ENCODE results near the gene JAM3.

The JAM3 gene

GRCh38 chr11:134050541-134051383 is 18.1 kb upstream of the JAM3 start:
- ChIA-PET POLR2A (interaction anchor here (1.0 kb wide), 2 partner anchors 18 to 174 kb away, joined by 3 to 5 read pairs; partner anchors contain the start of genes JAM3 and VPS26B), CTCF (interaction anchor here (0.6 to 2.1 kb wide), 10 partner anchors 10 to 144 kb away, joined by 3 to 16 read pairs (median 4); no protein-coding TSS in a partner anchor)
- peak; percentile 87 for DNase-seq (ENCODE audit: extremely low spot score)
- TF ChIP-seq ARNT (IDR thresholded peaks at IDR 0.05) (no peak; the same call in 1 of the 2 replicates), FOXM1 (IDR thresholded peaks at IDR 0.05; ENCODE audit: borderline replicate concordance) (0 out of 2 replicates have a peak, but pooled peaks have one; percentile 12), PKNOX1 (IDR thresholded peaks at IDR 0.05) (no peak)

- POLR2A ChIA-PET, result no interaction called here
- TF ChIP-seq SUZ12 (IDR thresholded peaks at IDR 0.05), result no peak
- no peak for TF ChIP-seq LEF1 (IDR thresholded peaks at IDR 0.05; ENCODE audit: borderline replicate concordance)
- no peak for TF ChIP-seq L3MBTL2 (conservative IDR thresholded peaks at IDR 0.05)
- no peak for TF ChIP-seq SP1 (IDR thresholded peaks at IDR 0.05)
- no peak for TF ChIP-seq CTBP1 (IDR thresholded peaks at IDR 0.05; ENCODE audit: borderline replicate concordance)
- no peak for TF ChIP-seq FOXK2 (IDR thresholded peaks at IDR 0.05)
- no peak for TF ChIP-seq ARNT (IDR thresholded peaks at IDR 0.05)
- no peak for TF ChIP-seq PKNOX1 (IDR thresholded peaks at IDR 0.05)
- TF ChIP-seq ZNF384 (IDR thresholded peaks at IDR 0.05), result no peak
- no peak for TF ChIP-seq ELF4 (IDR thresholded peaks at IDR 0.05)
- no peak for TF ChIP-seq FOXA1 (IDR thresholded peaks at IDR 0.05)
- TF ChIP-seq NFRKB (IDR thresholded peaks at IDR 0.05), result no peak
- TF ChIP-seq HDGF (IDR thresholded peaks at IDR 0.05; ENCODE audit: borderline replicate concordance), result no peak
- no peak for TF ChIP-seq FOXM1 (IDR thresholded peaks at IDR 0.05; ENCODE audit: borderline replicate concordance)
- no peak for TF ChIP-seq BHLHE40 (IDR thresholded peaks at IDR 0.05; ENCODE audit: borderline replicate concordance)
- CTCF ChIA-PET, result no interaction called here
- no peak for DNase-seq (ENCODE audit: extremely low spot score)
These were observed 16.4 kb upstream of the JAM3 start for GRCh38 chr11:134052395-134052987.

- ChIA-PET POLR2A (interaction anchor here (1.3 kb wide), 1 partner anchor 172 kb away, joined by 3 read pairs; the partner anchor contains the start of gene VPS26B), CTCF (interaction anchor here (0.7 to 1.0 kb wide), 2 partner anchors 125 to 426 kb away, joined by 3 read pairs; no protein-coding TSS in a partner anchor)
- TF ChIP-seq ARNT (IDR thresholded peaks at IDR 0.05) (no peak), NFRKB (IDR thresholded peaks at IDR 0.05) (no peak), FOXK2 (IDR thresholded peaks at IDR 0.05) (no peak), SUZ12 (IDR thresholded peaks at IDR 0.05) (no peak), BHLHE40 (IDR thresholded peaks at IDR 0.05; ENCODE audit: borderline replicate concordance) (no peak), TARDBP (IDR thresholded peaks at IDR 0.05) (no peak), CTBP1 (IDR thresholded peaks at IDR 0.05; ENCODE audit: borderline replicate concordance) (no peak), ZNF384 (IDR thresholded peaks at IDR 0.05) (no peak), FOXM1 (IDR thresholded peaks at IDR 0.05; ENCODE audit: borderline replicate concordance) (no peak), SP1 (IDR thresholded peaks at IDR 0.05) (no peak), FOXA1 (IDR thresholded peaks at IDR 0.05) (no peak), PKNOX1 (IDR thresholded peaks at IDR 0.05) (no peak), LEF1 (IDR thresholded peaks at IDR 0.05; ENCODE audit: borderline replicate concordance) (no peak), ELF4 (IDR thresholded peaks at IDR 0.05) (no peak), L3MBTL2 (conservative IDR thresholded peaks at IDR 0.05) (no peak), HDGF (IDR thresholded peaks at IDR 0.05; ENCODE audit: borderline replicate concordance) (no peak)
- DNase-seq (ENCODE audit: extremely low spot score), result no peak
These were observed 15.6 kb upstream of the JAM3 start for GRCh38 chr11:134052988-134053945.

- CTCF ChIA-PET, result interaction anchor here (0.6 kb wide), 1 partner anchor 87 kb away, joined by 3 read pairs; no protein-coding TSS in a partner anchor
- POLR2A ChIA-PET, result no interaction called here
- DNase-seq (ENCODE audit: extremely low spot score), result no peak
- TF ChIP-seq L3MBTL2 (conservative IDR thresholded peaks at IDR 0.05), result no peak
- TF ChIP-seq HDGF (IDR thresholded peaks at IDR 0.05; ENCODE audit: borderline replicate concordance), result no peak
- TF ChIP-seq FOXM1 (IDR thresholded peaks at IDR 0.05; ENCODE audit: borderline replicate concordance), result no peak
- TF ChIP-seq FOXK2 (IDR thresholded peaks at IDR 0.05), result no peak
- TF ChIP-seq NFRKB (IDR thresholded peaks at IDR 0.05), result no peak
- no peak for TF ChIP-seq FOXA1 (IDR thresholded peaks at IDR 0.05)
- TF ChIP-seq ELF4 (IDR thresholded peaks at IDR 0.05), result no peak
- no peak for TF ChIP-seq ARNT (IDR thresholded peaks at IDR 0.05)
- no peak for TF ChIP-seq SP1 (IDR thresholded peaks at IDR 0.05)
- no peak for TF ChIP-seq CTBP1 (IDR thresholded peaks at IDR 0.05; ENCODE audit: borderline replicate concordance)
- no peak for TF ChIP-seq TARDBP (IDR thresholded peaks at IDR 0.05)
- no peak for TF ChIP-seq ZNF384 (IDR thresholded peaks at IDR 0.05)
- no peak for TF ChIP-seq PKNOX1 (IDR thresholded peaks at IDR 0.05)
- TF ChIP-seq SUZ12 (IDR thresholded peaks at IDR 0.05), result no peak
- TF ChIP-seq BHLHE40 (IDR thresholded peaks at IDR 0.05; ENCODE audit: borderline replicate concordance), result no peak
These were observed 13.8 kb upstream of the JAM3 start for GRCh38 chr11:134055029-134055428.
